HEK293 (cell line): ENCODE measurements around the gene GATA3.

Experiments
- CTCF ChIA-PET: fragments of 350-600 bp; formaldehyde crosslinking; extraction: SDS; loops from one replicate; lab custom pipeline; 2021; ENCODE audit warnings: antibody characterized with exemption; lab: Yijun Ruan, JAX
- POLR2A ChIA-PET: fragments of 300-600 bp; formaldehyde crosslinking; extraction: SDS; loops from one replicate; lab custom pipeline; 2020; ENCODE audit warnings: antibody characterized with exemption, inconsistent platforms; lab: Yijun Ruan, JAX
- H3K27ac ChIP-seq: fragments of 200-500 bp; sonication (Bioruptor generic); 2 replicates; pipeline ENCODE4 v1.5.1; 2014; ENCODE audit warnings: low read depth, low read length, control low read depth, inconsistent platforms; ENCODE audit errors: extremely low read depth
- H3K36me3 ChIP-seq, 2 experiments: fragments of 200-500 bp in 1 of 2; sonication (Bioruptor generic) in 1 of 2; 1 replicate in 1 of 2; 2 replicates in 1 of 2; pipeline ENCODE4 v1.5.1; 2014 to 2017; ENCODE audit warnings: inconsistent platforms in 2 of 2, low read length in 2 of 2; ENCODE audit not compliant: control insufficient read depth in 2 of 2, insufficient read depth in 1 of 2
- H3K4me1 ChIP-seq: fragments of 200-500 bp; sonication (Bioruptor generic); 2 replicates; pipeline ENCODE4 v1.5.1; 2014; ENCODE audit warnings: mild to moderate bottlenecking, low read length, inconsistent platforms; ENCODE audit not compliant: control insufficient read depth, insufficient read depth
- H3K4me3 ChIP-seq: 2 replicates; pipeline ENCODE4 v1.5.1; 2011; ENCODE audit warnings: low read depth, mild to moderate bottlenecking, control low read depth, low read length, moderate library complexity
- H3K9me3 ChIP-seq: fragments of 200-500 bp; sonication (Bioruptor generic); 2 replicates; pipeline ENCODE4 v1.5.1; 2014; ENCODE audit warnings: low read depth, low read length, inconsistent platforms; ENCODE audit not compliant: control insufficient read depth, insufficient read depth
- HOXD13 ChIP-seq: sonication (generic); formaldehyde crosslinking; IDR thresholded peaks from 2 replicates; pipeline ENCODE4 v1.8.0; 2022; ENCODE audit warnings: missing genetic modification reagents, borderline replicate concordance
- KLF7 ChIP-seq: fragments of 450-650 bp; formaldehyde crosslinking; IDR thresholded peaks from 2 replicates; pipeline ENCODE4 v1.5.1; 2016; ENCODE audit warnings: missing biosample characterization, missing genetic modification characterization, borderline replicate concordance
- OSR2 ChIP-seq: fragments of 450-650 bp; formaldehyde crosslinking; IDR thresholded peaks from 2 replicates; pipeline ENCODE4 v1.5.1; 2016; ENCODE audit warnings: missing biosample characterization, missing genetic modification characterization
- PRDM10 ChIP-seq: fragments of 450-650 bp; formaldehyde crosslinking; IDR thresholded peaks from 2 replicates; pipeline ENCODE4 v1.5.1; 2016; ENCODE audit warnings: missing biosample characterization, missing genetic modification characterization
- SALL2 ChIP-seq: fragments of 450-650 bp; formaldehyde crosslinking; IDR thresholded peaks from 2 replicates; pipeline ENCODE4 v1.5.0; 2017; ENCODE audit warnings: missing biosample characterization, mild to moderate bottlenecking, missing genetic modification characterization, borderline replicate concordance
- ZBTB20 ChIP-seq: fragments of 450-650 bp; formaldehyde crosslinking; IDR thresholded peaks from 2 replicates; pipeline ENCODE4 v1.5.1; 2016; ENCODE audit warnings: missing biosample characterization, missing genetic modification characterization
- ZBTB44 ChIP-seq: fragments of 450-650 bp; IDR thresholded peaks from 2 replicates; pipeline ENCODE4 v1.5.1; 2018; ENCODE audit warnings: missing biosample characterization, mild to moderate bottlenecking, missing genetic modification characterization
- ZNF10 ChIP-seq: fragments of 450-650 bp; formaldehyde crosslinking; IDR thresholded peaks from 2 replicates; pipeline ENCODE4 v1.5.1; 2017; ENCODE audit warnings: missing biosample characterization, missing genetic modification characterization
- ZNF155 ChIP-seq: fragments of 450-650 bp; formaldehyde crosslinking; IDR thresholded peaks from 2 replicates; pipeline ENCODE4 v1.5.1; 2016; ENCODE audit warnings: missing biosample characterization, missing genetic modification characterization
- ZNF175 ChIP-seq: fragments of 450-650 bp; formaldehyde crosslinking; IDR thresholded peaks from 2 replicates; pipeline ENCODE4 v1.5.1; 2016; ENCODE audit warnings: missing biosample characterization, missing genetic modification characterization
- ZNF202 ChIP-seq: fragments of 450-650 bp; formaldehyde crosslinking; IDR thresholded peaks from 2 replicates; pipeline ENCODE4 v1.5.1; 2016; ENCODE audit warnings: missing biosample characterization, missing genetic modification characterization, borderline replicate concordance
- ZNF239 ChIP-seq: fragments of 450-650 bp; formaldehyde crosslinking; IDR thresholded peaks from 2 replicates; pipeline ENCODE4 v1.5.1; 2016; ENCODE audit warnings: missing biosample characterization, missing genetic modification characterization
- ZNF266 ChIP-seq: fragments of 450-650 bp; formaldehyde crosslinking; IDR thresholded peaks from 2 replicates; pipeline ENCODE4 v1.5.1; 2016; ENCODE audit warnings: missing biosample characterization, missing genetic modification characterization, low read depth
- ZNF423 ChIP-seq: fragments of 450-650 bp; formaldehyde crosslinking; IDR thresholded peaks from 2 replicates; pipeline ENCODE4 v1.5.1; 2016; ENCODE audit warnings: missing biosample characterization, missing genetic modification characterization
- ZNF623 ChIP-seq: fragments of 450-650 bp; formaldehyde crosslinking; IDR thresholded peaks from 2 replicates; pipeline ENCODE4 v1.5.1; 2016; ENCODE audit warnings: missing biosample characterization, missing genetic modification characterization
- ZNF629 ChIP-seq: fragments of 450-650 bp; formaldehyde crosslinking; IDR thresholded peaks from 2 replicates; pipeline ENCODE4 v1.5.1; 2017; ENCODE audit warnings: missing biosample characterization, missing genetic modification characterization
- ZNF677 ChIP-seq: fragments of 450-650 bp; IDR thresholded peaks from 2 replicates; pipeline ENCODE4 v1.5.0; 2018; ENCODE audit warnings: missing biosample characterization, mild to moderate bottlenecking, missing genetic modification characterization, moderate library complexity
- ZNF837 ChIP-seq: fragments of 450-650 bp; formaldehyde crosslinking; IDR thresholded peaks from 2 replicates; pipeline ENCODE4 v1.5.1; 2016; ENCODE audit warnings: missing biosample characterization, missing genetic modification characterization
- TF ChIP-seq, protein P1 (sequence below): fragments of 450-650 bp; formaldehyde crosslinking; IDR thresholded peaks from 2 replicates; pipeline ENCODE4 v1.5.1; 2017; ENCODE audit warnings: missing biosample characterization, missing genetic modification characterization
- TF ChIP-seq, protein P2 (sequence below): fragments of 450-650 bp; formaldehyde crosslinking; IDR thresholded peaks from 2 replicates; pipeline ENCODE4 v1.5.1; 2016; ENCODE audit warnings: missing biosample characterization, missing genetic modification characterization

The GATA3 gene

DNA sequence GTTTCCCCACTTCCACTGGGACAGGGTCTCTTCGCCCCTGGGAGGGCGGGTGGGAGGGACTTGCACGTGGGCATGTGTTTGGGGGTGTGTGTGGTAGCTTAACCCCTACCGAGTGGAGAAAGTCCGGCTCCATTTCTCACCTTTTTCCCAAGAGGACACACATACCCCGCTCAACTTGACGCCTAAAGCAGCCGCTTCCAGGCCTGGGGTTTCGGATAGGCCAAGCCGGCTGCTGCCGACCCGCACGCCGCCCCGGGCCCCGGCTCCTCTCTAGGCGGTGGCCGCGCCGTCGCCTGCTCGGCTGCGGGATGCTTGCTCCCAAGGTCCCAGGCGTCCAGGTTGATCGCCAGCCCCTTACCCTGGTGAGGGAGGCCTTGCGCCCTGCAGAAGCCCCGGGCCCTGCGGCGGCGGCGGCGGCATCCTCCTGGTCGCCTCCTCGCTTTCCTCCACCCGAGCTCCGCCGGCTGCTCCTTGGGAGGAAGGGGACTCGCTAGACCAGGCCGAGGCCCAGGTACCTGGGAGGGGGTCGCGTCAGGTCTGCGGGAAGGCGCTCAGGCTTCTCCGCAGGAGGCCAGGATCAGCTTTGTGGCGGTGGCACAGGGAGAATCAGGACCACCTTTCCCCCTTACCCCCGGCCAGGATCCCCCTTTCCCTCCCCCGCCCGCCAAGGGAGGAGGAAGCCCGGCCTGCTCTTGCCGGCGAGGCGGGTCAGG is 3.2 kb upstream of the GATA3 start:
- H3K4me3 ChIP-seq, result no peak overlapping the region
- H3K9me3 ChIP-seq, result no peaks in the 10 kb centered on the region
- H3K27ac ChIP-seq, result peak overlapping the region; percentile 100
- ChIA-PET POLR2A (interaction anchor here (0.8 kb wide), 1 partner anchor 10 kb away, joined by 3 read pairs; no protein-coding TSS in a partner anchor), CTCF (interaction anchor here (0.6 to 0.8 kb wide), 2 partner anchors 113 to 526 kb away, joined by 3 read pairs; no protein-coding TSS in a partner anchor)
- H3K4me1 ChIP-seq, result no peaks in the 10 kb centered on the region; the same call in 1 of the 2 replicates
- H3K36me3 ChIP-seq, result peaks cover 0 to 8% of the 10 kb centered on the region in 2 experiments; a peak in 1 of 3 replicates
- peak; percentile 47; the same call in 1 of the 2 replicates for TF ChIP-seq ZNF202
- TF ChIP-seq ZNF423, result no peak
- peak; percentile 14; the same call in 1 of the 2 replicates for TF ChIP-seq ZNF10 (tag by site-specific recombination)

DNA sequence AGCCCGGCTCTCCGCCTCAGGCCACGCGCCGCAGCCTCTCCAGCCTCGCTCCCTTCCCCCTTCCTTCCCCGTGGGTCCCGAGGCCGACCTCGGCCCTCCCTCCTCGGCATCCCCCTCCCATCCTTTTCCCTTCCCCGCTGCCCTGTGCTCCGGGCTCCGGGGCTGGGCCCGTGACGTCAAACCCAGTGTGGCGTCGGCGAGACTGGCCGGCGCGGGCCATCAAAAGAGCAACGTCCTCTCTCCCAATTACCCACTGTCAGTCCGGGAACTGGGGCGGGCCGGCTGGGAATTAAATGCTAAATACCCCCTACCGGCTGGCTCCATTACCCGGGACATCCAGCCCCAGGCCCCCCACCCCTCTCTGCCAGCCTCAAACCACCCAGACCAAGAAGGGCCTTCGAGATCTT is 2.6 kb upstream of the GATA3 start:
- ChIA-PET CTCF (no interaction called here), POLR2A (no interaction called here)
- no peak overlapping the region for H3K27ac ChIP-seq
- no peaks in the 10 kb centered on the region; the same call in 1 of the 2 replicates for H3K4me1 ChIP-seq
- H3K36me3 ChIP-seq, result peaks cover 0 to 14% of the 10 kb centered on the region in 2 experiments; a peak in 1 of 3 replicates
- TF ChIP-seq OSR2 (no peak), ZBTB44 (tag by site-specific recombination) (no peak)
- no peaks in the 10 kb centered on the region for H3K9me3 ChIP-seq
- H3K4me3 ChIP-seq, result no peak overlapping the region

DNA sequence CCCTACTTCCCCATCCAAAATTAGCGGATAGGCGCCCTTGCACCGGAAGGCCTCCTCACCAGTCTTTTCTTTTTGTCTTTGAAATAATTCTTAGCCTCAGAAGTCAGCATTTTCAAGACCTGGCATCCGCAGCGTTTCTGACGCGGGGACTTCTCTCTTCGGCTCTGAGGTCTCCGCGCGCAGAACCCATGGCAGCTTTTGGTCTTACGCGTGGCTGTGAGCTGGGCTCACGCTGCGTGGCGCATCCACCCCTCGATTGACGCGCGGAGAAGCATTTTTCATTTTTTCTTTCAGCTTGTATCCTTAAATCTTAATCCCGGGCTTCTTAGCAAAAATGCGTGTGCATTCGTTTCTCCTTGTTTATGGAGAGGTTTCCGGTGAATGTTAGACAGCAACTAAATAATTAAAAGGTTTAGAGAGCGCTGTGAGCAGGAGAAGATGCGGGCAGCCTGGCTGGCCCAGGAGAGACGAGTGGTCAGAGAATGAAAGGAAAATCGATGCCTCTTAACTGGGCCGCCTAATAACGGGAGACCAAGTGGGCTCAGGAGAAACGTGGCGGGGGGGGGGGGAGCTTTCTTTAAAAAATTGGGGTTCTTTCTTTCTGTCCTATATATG is 2.0 kb upstream of the GATA3 start:
- H3K4me3 ChIP-seq, result no peak overlapping the region
- no peak overlapping the region for H3K27ac ChIP-seq
- H3K9me3 ChIP-seq, result no peaks in the 10 kb centered on the region
- TF ChIP-seq, protein P1, sequence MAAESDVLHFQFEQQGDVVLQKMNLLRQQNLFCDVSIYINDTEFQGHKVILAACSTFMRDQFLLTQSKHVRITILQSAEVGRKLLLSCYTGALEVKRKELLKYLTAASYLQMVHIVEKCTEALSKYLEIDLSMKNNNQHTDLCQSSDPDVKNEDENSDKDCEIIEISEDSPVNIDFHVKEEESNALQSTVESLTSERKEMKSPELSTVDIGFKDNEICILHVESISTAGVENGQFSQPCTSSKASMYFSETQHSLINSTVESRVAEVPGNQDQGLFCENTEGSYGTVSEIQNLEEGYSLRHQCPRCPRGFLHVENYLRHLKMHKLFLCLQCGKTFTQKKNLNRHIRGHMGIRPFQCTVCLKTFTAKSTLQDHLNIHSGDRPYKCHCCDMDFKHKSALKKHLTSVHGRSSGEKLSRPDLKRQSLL (tag by site-specific recombination), result no peak
- TF ChIP-seq PRDM10 (tag by site-specific recombination) (no peak), ZNF623 (tag by site-specific recombination) (no peak), ZNF239 (no peak), ZNF266 (tag by site-specific recombination) (no peak), ZNF175 (tag by site-specific recombination) (no peak), ZNF629 (tag by site-specific recombination) (no peak), KLF7 (no peak), ZNF155 (tag by site-specific recombination) (no peak), SALL2 (tag by site-specific recombination) (no peak), ZNF837 (tag by site-specific recombination) (no peak), ZBTB20 (tag by site-specific recombination) (no peak), HOXD13 (CRISPR knock-in tag) (no peak), ZNF677 (tag by site-specific recombination) (no peak)
- TF ChIP-seq, protein P2, sequence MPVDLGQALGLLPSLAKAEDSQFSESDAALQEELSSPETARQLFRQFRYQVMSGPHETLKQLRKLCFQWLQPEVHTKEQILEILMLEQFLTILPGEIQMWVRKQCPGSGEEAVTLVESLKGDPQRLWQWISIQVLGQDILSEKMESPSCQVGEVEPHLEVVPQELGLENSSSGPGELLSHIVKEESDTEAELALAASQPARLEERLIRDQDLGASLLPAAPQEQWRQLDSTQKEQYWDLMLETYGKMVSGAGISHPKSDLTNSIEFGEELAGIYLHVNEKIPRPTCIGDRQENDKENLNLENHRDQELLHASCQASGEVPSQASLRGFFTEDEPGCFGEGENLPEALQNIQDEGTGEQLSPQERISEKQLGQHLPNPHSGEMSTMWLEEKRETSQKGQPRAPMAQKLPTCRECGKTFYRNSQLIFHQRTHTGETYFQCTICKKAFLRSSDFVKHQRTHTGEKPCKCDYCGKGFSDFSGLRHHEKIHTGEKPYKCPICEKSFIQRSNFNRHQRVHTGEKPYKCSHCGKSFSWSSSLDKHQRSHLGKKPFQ (tag by site-specific recombination), result no peak
- TF ChIP-seq, all 188 proteins: peak for 0
- ChIA-PET CTCF (interaction anchor here (0.6 to 1.1 kb wide), 2 partner anchors 57 to 100 kb away, joined by 3 read pairs; no protein-coding TSS in a partner anchor), POLR2A (no interaction called here)
- peaks cover 4% of the 10 kb centered on the region for H3K4me1 ChIP-seq
- H3K36me3 ChIP-seq, result peaks cover 0 to 17% of the 10 kb centered on the region in 2 experiments; a peak in 1 of 3 replicates
